AG08396 (cell line): Measurements from ENCODE around the gene LSAMP.
A peak's percentile ranks its signal among the peaks of the same experiment; 100 is the strongest.
"Not testable (repeated sequence)": the region's sequence is repeated elsewhere in the genome, so short reads cannot be mapped to it uniquely, and the experiment has no call there.

Experiments used
- DNase-seq: peaks from one replicate; pipeline ENCODE4 v3.0.0; 2012; ENCODE audit warnings: low spot score, mixed read lengths

Gene LSAMP

GRCh38 chr3:116102037-116102436 lies 343.2 kb downstream of the LSAMP start:
- no peak for DNase-seq

- DNase-seq, result no peak
Observed at GRCh38 chr3:116097226-116097625, 348.1 kb downstream of the LSAMP start.

- no peak for DNase-seq
Observed at GRCh38 chr3:116096631-116097030, 348.7 kb downstream of the LSAMP start.

DNA sequence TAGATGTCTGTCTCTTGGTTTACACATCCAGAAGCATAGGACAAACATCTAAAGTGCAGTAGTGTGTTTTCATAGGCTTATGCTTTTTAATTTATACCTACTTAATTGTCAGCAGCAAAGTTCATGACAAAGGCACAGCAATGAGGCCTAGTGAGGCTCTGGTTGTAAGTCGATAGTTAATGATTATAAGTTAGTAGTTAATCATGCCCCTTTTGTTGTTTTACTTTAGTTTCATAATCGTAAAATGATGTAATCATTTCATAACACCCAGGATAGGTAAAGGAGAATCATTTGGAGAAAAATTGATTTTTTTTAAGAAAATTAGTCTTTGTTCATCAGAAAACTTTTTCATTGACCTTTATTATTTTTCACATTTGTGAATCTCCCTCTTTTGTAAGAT lies 351.9 kb downstream of the LSAMP start:
- no peak for DNase-seq

- no peak for DNase-seq
Observed at GRCh38 chr3:116087426-116087825, 357.9 kb downstream of the LSAMP start.

DNA sequence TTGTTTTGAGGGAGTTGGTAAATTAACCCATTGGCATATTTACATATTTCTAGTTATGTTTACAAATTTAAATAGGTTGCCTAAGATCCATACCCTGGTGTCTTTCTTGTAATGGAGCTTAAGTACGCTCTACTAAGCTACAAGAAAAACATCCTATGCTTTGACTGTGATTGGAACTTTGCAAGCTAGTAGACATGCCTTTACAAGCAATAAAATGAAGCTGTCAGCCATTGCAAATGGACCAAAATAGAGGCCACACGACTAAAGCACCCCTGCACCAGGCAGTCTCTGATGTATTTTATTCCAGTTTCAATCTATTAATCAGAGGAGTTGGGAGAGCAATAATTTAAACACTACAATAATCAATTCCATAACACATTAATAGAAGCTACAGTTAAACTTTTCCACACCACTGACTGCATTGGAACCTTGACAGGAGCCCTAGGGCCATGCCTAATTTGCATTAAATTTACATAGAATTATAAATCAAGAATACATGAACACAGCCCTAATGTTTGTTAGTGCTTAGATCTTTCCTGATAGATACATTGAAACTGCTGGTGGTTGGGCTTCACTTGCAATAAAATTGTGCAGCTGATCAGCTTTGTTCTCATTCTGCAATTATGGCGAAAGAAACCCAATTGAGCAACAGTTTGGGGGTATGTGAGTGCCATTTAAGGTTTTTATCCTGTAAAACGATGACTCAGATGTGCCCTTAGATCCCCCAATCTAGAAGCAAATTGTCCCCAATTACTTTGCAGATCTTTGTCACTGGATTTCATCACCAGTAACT lies 360.1 kb downstream of the LSAMP start:
- DNase-seq, result no peak

GRCh38 chr3:116083683-116084082 lies 361.6 kb downstream of the LSAMP start:
- no peak for DNase-seq

DNA sequence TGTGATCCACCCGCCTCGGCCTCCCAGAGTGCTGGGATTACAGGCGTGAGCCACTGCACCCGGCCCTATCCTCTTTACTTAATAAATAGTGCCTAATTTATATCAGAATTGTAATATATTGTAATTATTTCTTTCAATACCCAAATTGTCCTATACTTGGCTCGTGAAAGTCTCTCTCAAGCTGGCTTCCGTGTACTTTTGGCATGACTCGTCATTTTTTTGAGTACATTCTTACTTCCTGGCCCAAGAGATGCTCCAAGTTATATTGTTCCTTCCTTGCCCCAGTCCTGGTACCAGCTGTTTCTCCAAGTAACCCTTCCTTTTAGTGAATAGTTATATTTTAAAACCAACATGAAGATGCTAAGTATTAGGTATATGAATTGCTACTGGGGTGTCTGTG lies 366.7 kb downstream of the LSAMP start:
- no peak for DNase-seq

GRCh38 chr3:116077557-116077956 lies 367.7 kb downstream of the LSAMP start:
- DNase-seq, result no peak

DNA sequence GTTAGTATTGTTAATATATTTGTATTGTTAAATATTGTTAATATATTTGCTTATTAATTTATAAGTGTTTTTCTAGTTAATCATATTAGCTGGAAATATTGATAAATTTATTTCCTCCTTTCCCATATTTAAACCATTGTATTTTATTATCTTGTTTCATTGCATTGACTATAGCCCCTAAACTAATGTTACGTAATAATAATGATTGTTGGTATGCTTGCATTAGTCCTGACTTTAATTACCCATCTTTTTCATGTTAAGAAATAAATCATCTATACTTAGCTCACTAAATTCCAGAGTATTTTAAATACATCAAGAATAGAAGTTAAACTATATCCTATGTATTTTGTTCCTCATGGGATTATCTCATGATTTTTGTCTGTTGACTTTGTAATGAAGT lies 368.2 kb downstream of the LSAMP start:
- no peak for DNase-seq

GRCh38 chr3:116070516-116071278 lies 374.6 kb downstream of the LSAMP start:
- not testable (repeated sequence) for DNase-seq

DNA sequence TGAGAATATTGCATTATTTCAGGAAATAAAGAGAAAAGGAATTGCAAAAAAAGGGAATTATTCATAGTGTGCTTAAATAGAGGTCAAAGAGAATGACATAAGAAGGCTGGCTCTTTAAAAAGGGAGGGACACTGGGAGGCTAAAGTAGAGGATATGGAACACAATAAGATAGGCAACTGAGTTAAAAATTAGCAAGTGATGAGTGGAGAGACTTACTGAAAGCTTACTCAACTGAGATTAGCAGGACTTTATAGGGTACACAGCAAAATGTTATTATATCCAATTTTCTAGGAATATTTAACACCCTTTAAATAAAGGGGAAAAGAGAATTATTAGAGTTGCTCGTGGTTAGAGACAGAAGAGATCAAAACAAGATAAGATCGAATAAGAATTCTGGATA lies 375.2 kb downstream of the LSAMP start:
- DNase-seq, result no peak

GRCh38 chr3:116069024-116069423 lies 376.3 kb downstream of the LSAMP start:
- DNase-seq, result no peak

DNA sequence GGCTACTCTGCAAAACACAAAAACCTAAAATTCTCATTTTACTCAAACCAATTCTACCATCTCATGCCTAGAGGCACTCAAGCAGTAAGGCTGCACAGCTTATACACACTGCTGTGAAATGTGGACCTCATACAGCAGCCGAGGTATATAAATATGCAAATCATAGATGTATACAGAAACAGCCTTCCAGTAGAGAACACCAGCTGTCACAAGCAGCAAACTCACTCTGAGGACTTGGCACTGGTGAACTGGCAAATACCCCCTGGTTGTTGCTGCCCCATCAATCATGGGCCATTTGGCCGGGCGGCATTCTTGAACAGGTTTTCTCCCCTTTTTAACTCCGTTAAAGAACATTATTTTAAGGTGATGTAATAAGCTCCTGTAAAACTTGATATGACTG lies 378.0 kb downstream of the LSAMP start:
- DNase-seq, result no peak

DNA sequence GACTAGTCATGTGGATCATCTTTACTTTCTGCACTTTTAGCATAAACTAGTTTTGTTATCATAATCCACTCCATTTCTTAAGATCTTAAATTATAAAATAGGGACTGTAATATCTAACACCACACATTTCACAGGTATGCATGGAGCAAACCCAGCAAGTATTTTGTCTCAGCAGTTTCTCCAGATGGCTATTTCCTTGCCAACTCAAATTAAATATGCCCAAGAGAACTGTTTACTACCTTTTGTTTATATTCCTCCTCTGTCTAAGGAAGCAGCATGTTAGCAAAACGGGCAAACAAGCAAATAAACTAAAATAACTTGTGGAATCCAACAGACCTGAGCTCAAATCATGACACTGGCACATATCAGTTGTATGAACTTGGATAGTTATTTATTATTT lies 379.8 kb downstream of the LSAMP start:
- no peak for DNase-seq

DNA sequence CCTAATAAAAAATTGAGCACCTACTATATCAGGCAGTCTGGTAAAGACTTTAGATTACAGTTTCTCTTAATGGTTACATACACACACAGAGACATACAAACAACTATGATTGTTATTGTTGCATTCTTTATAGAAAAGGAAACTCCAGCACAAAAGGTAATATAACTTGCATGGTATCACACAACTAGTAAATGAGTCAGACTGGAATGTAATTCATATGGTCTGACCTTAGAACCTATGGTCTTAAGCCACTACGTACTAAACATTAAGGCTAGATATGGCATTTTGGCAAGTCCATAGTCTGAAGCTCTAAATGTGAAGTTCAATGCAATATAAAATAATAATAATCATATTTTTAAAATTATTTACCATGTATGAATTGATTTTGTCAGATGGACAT lies 380.6 kb downstream of the LSAMP start:
- DNase-seq, result no peak

- peak; percentile 54 for DNase-seq
Observed at GRCh38 chr3:116059421-116060096, 385.7 kb downstream of the LSAMP start.

DNA sequence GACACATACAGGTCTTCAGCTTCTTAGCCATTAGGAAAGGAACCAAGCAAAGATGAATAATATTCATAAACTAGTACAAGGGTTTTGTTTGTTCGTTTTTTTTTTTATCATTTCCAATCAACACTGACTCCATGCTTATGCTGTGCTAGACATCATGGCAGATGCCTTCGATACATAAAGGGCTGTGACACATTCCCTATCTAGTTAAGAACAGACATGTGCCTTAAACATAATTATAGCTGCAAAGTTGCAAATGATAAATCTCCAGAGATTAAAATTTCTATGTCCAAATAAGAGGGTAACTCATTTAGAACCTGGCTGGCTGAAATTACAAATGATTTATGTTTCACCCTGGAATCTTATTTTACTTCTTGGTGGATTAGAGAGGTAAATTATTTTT lies 386.4 kb downstream of the LSAMP start:
- DNase-seq, result no peak

- no peak for DNase-seq
Observed at GRCh38 chr3:116057400-116058006, 387.8 kb downstream of the LSAMP start.

GRCh38 chr3:116056280-116056679 lies 389.0 kb downstream of the LSAMP start:
- no peak for DNase-seq

GRCh38 chr3:116053017-116053416 lies 392.3 kb downstream of the LSAMP start:
- no peak for DNase-seq

DNA sequence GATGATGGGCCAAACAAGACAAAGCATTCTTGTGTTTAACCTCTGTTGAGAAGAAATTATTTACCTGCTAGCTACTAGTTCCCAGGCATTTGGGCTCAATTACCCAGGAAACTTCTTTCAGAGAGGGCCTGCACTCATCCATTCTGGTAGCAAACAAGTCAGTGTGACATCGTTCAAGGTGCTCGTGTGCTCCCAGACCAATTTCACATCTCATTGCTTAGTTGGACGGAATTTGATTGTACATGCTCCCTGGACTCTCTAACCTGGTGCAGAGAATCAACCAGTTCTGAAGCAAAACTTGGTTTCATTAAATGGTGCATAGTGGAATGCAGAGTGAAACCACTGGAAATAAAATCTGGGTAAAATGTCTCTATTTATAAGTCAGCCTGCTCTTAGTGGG lies 392.7 kb downstream of the LSAMP start:
- DNase-seq, result no peak

DNA sequence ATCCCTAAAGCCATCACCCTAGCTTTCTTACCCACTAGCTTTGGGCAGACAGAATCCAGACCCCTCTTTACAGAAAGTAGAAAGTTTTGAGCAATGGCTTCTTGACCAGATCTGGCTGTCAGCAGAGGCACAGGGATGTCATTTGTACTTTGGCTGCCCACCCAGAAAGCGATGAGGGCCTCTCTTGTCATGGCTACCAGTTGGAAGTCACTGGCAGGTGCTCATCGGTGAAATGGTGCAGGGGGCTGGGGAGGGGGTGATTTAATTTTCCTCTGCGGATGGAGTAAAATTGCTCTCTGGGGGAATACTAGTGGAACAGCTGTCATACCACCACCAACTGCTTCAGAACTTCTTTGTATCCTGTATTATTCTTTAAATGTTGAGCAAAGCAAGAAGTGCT lies 393.7 kb downstream of the LSAMP start:
- no peak for DNase-seq
